ENCODE data around the gene AADACL4. TPM values are rescaled to one million over a fixed set of nuclear protein-coding genes. Genes with fewer than 3 reads are reported as not detected.

The AADACL4 gene
- total and polyA plus RNA-seq, 2 experiments from 2014 or later = not detected

DNA sequence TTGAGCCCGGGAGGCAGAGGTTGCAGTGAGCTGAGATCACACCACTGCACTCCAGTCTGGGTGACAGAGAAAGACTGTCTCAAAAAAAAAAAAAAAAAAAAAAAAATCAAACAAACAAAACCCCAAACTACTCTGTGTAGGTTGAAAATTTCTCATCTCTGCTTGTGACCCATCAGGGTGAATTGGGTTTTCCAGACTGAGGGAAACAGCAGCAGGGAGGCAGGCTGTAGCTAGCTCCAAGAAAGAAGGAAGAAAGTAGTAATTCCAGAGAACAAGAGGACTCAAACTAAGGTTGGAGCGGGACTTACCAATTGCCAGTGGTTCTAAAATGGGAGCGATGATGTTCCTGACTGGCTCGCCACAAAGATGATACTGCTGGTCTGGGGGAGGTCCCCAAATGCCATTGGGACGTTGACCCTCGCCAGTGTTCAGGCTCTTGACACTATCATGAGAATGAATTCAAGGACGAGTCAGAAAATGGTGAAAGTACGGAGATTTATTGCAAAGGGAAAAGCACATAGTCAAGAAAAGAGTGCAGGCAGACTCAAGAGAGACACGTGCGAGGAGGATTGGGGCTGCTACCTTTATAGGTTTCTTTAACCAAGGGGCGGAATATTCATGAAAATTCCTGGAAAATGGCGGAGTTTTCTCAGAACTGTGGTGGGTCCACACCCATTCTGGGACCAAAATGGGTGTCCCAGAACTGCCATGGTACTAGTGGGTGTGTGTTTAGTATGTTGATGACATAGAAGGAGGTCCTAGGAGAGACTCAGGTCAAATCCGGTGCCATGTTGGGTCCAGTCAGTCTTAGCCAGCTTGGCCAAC lies 13.4 kb downstream of the AADACL4 start:
- peaks cover 6% of the 10 kb centered on the region for H3K27me3 Mint-ChIP-seq (ENCODE audit: insufficient read depth, low read depth, poor library complexity)
- no peak overlapping the region for H3K27ac Mint-ChIP-seq
- H3F3A ChIP-seq (replicated peaks; ENCODE audit: low read depth) = no peaks in the 10 kb centered on the region
- peaks cover 4% of the 10 kb centered on the region; the same call in 2 of the 3 replicates for H3K36me3 Mint-ChIP-seq (ENCODE audit: low read depth)
- no peaks in the 10 kb centered on the region for H3K4me1 ChIP-seq (ENCODE audit: insufficient read depth)
- H4K20me1 ChIP-seq (replicated peaks; ENCODE audit: insufficient read depth) = no peaks in the 10 kb centered on the region
- H3K27ac ChIP-seq (ENCODE audit: low read depth) = no peak overlapping the region
- H3K4me2 ChIP-seq = no peak overlapping the region
- DNase-seq (ENCODE audit: low spot score) = no peak
- H3K27me3 ChIP-seq (ENCODE audit: insufficient read depth) = no peaks in the 10 kb centered on the region
- peaks cover 3% of the 10 kb centered on the region; the same call in 1 of the 3 replicates for H3K4me1 Mint-ChIP-seq
- H3K9me2 ChIP-seq (ENCODE audit: insufficient read depth) = peaks cover 6% of the 10 kb centered on the region; the same call in 1 of the 2 replicates
- no peak overlapping the region for H3K4me3 ChIP-seq
- no peak for ATAC-seq
- TF ChIP-seq, protein P1, sequence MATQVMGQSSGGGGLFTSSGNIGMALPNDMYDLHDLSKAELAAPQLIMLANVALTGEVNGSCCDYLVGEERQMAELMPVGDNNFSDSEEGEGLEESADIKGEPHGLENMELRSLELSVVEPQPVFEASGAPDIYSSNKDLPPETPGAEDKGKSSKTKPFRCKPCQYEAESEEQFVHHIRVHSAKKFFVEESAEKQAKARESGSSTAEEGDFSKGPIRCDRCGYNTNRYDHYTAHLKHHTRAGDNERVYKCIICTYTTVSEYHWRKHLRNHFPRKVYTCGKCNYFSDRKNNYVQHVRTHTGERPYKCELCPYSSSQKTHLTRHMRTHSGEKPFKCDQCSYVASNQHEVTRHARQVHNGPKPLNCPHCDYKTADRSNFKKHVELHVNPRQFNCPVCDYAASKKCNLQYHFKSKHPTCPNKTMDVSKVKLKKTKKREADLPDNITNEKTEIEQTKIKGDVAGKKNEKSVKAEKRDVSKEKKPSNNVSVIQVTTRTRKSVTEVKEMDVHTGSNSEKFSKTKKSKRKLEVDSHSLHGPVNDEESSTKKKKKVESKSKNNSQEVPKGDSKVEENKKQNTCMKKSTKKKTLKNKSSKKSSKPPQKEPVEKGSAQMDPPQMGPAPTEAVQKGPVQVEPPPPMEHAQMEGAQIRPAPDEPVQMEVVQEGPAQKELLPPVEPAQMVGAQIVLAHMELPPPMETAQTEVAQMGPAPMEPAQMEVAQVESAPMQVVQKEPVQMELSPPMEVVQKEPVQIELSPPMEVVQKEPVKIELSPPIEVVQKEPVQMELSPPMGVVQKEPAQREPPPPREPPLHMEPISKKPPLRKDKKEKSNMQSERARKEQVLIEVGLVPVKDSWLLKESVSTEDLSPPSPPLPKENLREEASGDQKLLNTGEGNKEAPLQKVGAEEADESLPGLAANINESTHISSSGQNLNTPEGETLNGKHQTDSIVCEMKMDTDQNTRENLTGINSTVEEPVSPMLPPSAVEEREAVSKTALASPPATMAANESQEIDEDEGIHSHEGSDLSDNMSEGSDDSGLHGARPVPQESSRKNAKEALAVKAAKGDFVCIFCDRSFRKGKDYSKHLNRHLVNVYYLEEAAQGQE (IDR thresholded peaks at IDR 0.05; ENCODE audit: unreplicated experiment) = no peak
- TF ChIP-seq POLR2AphosphoS5 (IDR thresholded peaks at IDR 0.05; ENCODE audit: low read depth) (no peak), NANOG (IDR thresholded peaks at IDR 0.05; ENCODE audit: borderline replicate concordance) (no peak), EZH2phosphoT487 (IDR thresholded peaks at IDR 0.05; ENCODE audit: unreplicated experiment) (no peak), JUNB (IDR thresholded peaks at IDR 0.05; ENCODE audit: unreplicated experiment) (no peak), STAT1 (IDR thresholded peaks at IDR 0.05; ENCODE audit: unreplicated experiment) (no peak), ZNF114 (CRISPR knock-in tag; IDR thresholded peaks at IDR 0.05) (no peak), ZNF331 (CRISPR knock-in tag; IDR thresholded peaks at IDR 0.05; ENCODE audit: low read depth) (no peak), CREB1 (CRISPR knock-in tag; IDR thresholded peaks at IDR 0.05; ENCODE audit: low read depth) (no peak), EZH2 (IDR thresholded peaks at IDR 0.05; ENCODE audit: low read depth, unreplicated experiment) (no peak)
- TF ChIP-seq, protein P2, sequence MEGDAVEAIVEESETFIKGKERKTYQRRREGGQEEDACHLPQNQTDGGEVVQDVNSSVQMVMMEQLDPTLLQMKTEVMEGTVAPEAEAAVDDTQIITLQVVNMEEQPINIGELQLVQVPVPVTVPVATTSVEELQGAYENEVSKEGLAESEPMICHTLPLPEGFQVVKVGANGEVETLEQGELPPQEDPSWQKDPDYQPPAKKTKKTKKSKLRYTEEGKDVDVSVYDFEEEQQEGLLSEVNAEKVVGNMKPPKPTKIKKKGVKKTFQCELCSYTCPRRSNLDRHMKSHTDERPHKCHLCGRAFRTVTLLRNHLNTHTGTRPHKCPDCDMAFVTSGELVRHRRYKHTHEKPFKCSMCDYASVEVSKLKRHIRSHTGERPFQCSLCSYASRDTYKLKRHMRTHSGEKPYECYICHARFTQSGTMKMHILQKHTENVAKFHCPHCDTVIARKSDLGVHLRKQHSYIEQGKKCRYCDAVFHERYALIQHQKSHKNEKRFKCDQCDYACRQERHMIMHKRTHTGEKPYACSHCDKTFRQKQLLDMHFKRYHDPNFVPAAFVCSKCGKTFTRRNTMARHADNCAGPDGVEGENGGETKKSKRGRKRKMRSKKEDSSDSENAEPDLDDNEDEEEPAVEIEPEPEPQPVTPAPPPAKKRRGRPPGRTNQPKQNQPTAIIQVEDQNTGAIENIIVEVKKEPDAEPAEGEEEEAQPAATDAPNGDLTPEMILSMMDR (conservative IDR thresholded peaks at IDR 0.05; ENCODE audit: low read depth in 2 of 2) = no peak
- TF ChIP-seq, protein P3, sequence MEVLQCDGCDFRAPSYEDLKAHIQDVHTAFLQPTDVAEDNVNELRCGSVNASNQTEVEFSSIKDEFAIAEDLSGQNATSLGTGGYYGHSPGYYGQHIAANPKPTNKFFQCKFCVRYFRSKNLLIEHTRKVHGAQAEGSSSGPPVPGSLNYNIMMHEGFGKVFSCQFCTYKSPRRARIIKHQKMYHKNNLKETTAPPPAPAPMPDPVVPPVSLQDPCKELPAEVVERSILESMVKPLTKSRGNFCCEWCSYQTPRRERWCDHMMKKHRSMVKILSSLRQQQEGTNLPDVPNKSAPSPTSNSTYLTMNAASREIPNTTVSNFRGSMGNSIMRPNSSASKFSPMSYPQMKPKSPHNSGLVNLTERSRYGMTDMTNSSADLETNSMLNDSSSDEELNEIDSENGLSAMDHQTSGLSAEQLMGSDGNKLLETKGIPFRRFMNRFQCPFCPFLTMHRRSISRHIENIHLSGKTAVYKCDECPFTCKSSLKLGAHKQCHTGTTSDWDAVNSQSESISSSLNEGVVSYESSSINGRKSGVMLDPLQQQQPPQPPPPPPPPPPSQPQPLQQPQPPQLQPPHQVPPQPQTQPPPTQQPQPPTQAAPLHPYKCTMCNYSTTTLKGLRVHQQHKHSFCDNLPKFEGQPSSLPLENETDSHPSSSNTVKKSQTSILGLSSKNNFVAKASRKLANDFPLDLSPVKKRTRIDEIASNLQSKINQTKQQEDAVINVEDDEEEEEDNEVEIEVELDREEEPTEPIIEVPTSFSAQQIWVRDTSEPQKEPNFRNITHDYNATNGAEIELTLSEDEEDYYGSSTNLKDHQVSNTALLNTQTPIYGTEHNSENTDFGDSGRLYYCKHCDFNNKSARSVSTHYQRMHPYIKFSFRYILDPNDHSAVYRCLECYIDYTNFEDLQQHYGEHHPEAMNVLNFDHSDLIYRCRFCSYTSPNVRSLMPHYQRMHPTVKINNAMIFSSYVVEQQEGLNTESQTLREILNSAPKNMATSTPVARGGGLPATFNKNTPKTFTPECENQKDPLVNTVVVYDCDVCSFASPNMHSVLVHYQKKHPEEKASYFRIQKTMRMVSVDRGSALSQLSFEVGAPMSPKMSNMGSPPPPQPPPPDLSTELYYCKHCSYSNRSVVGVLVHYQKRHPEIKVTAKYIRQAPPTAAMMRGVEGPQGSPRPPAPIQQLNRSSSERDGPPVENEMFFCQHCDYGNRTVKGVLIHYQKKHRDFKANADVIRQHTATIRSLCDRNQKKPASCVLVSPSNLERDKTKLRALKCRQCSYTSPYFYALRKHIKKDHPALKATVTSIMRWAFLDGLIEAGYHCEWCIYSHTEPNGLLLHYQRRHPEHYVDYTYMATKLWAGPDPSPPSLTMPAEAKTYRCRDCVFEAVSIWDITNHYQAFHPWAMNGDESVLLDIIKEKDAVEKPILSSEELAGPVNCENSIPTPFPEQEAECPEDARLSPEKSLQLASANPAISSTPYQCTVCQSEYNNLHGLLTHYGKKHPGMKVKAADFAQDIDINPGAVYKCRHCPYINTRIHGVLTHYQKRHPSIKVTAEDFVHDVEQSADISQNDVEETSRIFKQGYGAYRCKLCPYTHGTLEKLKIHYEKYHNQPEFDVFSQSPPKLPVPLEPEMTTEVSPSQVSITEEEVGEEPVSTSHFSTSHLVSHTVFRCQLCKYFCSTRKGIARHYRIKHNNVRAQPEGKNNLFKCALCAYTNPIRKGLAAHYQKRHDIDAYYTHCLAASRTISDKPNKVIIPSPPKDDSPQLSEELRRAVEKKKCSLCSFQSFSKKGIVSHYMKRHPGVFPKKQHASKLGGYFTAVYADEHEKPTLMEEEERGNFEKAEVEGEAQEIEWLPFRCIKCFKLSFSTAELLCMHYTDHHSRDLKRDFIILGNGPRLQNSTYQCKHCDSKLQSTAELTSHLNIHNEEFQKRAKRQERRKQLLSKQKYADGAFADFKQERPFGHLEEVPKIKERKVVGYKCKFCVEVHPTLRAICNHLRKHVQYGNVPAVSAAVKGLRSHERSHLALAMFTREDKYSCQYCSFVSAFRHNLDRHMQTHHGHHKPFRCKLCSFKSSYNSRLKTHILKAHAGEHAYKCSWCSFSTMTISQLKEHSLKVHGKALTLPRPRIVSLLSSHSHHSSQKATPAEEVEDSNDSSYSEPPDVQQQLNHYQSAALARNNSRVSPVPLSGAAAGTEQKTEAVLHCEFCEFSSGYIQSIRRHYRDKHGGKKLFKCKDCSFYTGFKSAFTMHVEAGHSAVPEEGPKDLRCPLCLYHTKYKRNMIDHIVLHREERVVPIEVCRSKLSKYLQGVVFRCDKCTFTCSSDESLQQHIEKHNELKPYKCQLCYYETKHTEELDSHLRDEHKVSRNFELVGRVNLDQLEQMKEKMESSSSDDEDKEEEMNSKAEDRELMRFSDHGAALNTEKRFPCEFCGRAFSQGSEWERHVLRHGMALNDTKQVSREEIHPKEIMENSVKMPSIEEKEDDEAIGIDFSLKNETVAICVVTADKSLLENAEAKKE (CRISPR knock-in tag; IDR thresholded peaks at IDR 0.05) = no peak
- TF ChIP-seq, protein P4, sequence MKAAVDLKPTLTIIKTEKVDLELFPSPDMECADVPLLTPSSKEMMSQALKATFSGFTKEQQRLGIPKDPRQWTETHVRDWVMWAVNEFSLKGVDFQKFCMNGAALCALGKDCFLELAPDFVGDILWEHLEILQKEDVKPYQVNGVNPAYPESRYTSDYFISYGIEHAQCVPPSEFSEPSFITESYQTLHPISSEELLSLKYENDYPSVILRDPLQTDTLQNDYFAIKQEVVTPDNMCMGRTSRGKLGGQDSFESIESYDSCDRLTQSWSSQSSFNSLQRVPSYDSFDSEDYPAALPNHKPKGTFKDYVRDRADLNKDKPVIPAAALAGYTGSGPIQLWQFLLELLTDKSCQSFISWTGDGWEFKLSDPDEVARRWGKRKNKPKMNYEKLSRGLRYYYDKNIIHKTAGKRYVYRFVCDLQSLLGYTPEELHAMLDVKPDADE (IDR thresholded peaks at IDR 0.05) = no peak
- no peaks in the 10 kb centered on the region for H3K79me2 ChIP-seq (replicated peaks; ENCODE audit: insufficient read depth)
- H2AFZ ChIP-seq = peak overlapping the region; percentile 78; the same call in 1 of the 2 replicates
- H3K4me3 Mint-ChIP-seq = no peak overlapping the region
- H3K9me3 Mint-ChIP-seq = peaks cover 11% of the 10 kb centered on the region
- no peaks in the 10 kb centered on the region for H3K36me3 ChIP-seq (ENCODE audit: insufficient read depth)

All from GM23338 (cell line).